DMS53 treated with DMSO at 0.1 percent for 48 hours (cell line): ENCODE data around the gene PCDHGA5.
"Not testable (repeated sequence)": the region's sequence is repeated elsewhere in the genome, so short reads cannot be mapped to it uniquely, and the experiment has no call there.

Experiments used
- DNase-seq: peaks from one replicate; lab custom pipeline; 2025; ENCODE audit not compliant: unreplicated experiment; lab: John Stamatoyannopoulos, UW

The PCDHGA5 gene

GRCh38 chr5:141349917-141350619 lies 13.9 kb upstream of the PCDHGA5 start, which contains the start of gene PCDHGB1:
Gene PCDHGB1 (plus strand): TSS chr5:141350099. CDS start chr5:141350261, 162 bp downstream.
- DNase-seq, result peak; percentile 85

GRCh38 chr5:141351591-141351990 lies 12.4 kb upstream of the PCDHGA5 start:
- no peak for DNase-seq

GRCh38 chr5:141354900-141355469 lies 9.0 kb upstream of the PCDHGA5 start, which contains the start of gene PCDHGA4:
Gene PCDHGA4 (plus strand): TSS chr5:141355021. CDS start chr5:141355108, 87 bp downstream.
- no peak for DNase-seq

GRCh38 chr5:141355641-141356040 lies 8.3 kb upstream of the PCDHGA5 start:
- DNase-seq, result no peak

- no peak for DNase-seq
Measured at GRCh38 chr5:141356133-141356532, 7.8 kb upstream of the PCDHGA5 start.

- no peak for DNase-seq
Measured at GRCh38 chr5:141356950-141357349, 7.0 kb upstream of the PCDHGA5 start.

GRCh38 chr5:141359790-141360426 lies 4.1 kb upstream of the PCDHGA5 start, which contains the start of gene PCDHGB2:
Gene PCDHGB2 (plus strand): TSS chr5:141359994. CDS start chr5:141360136, 142 bp downstream.
- no peak for DNase-seq

GRCh38 chr5:141360685-141361084 lies 3.3 kb upstream of the PCDHGA5 start:
- DNase-seq, result no peak

GRCh38 chr5:141362719-141363118 lies 1.2 kb upstream of the PCDHGA5 start:
- no peak for DNase-seq

GRCh38 chr5:141366016-141366896 lies 2.3 kb downstream of the PCDHGA5 start:
- no peak for DNase-seq

- DNase-seq, result peak; percentile 10
Measured at GRCh38 chr5:141369994-141370848, 6.3 kb downstream of the PCDHGA5 start, which contains the start of gene PCDHGB3. Gene PCDHGB3 (plus strand): TSS chr5:141370242. CDS start chr5:141370395, 153 bp downstream.

- no peak for DNase-seq
Measured at GRCh38 chr5:141371572-141372475, 7.9 kb downstream of the PCDHGA5 start.

- peak; percentile 12 for DNase-seq
Measured at GRCh38 chr5:141373673-141374317, 9.8 kb downstream of the PCDHGA5 start, which contains the start of gene PCDHGA6. Gene PCDHGA6 (plus strand): TSS chr5:141373891. CDS start chr5:141374084, 193 bp downstream.

- no peak for DNase-seq
Measured at GRCh38 chr5:141374627-141375026, 10.7 kb downstream of the PCDHGA5 start.

GRCh38 chr5:141375444-141376155 lies 11.6 kb downstream of the PCDHGA5 start:
- DNase-seq, result not testable (repeated sequence)

GRCh38 chr5:141382469-141383294 lies 18.7 kb downstream of the PCDHGA5 start, which contains the start of gene PCDHGA7:
Gene PCDHGA7 (plus strand): TSS chr5:141382742. CDS start chr5:141382900, 158 bp downstream.
- peak; percentile 24 for DNase-seq

- DNase-seq, result no peak
Measured at GRCh38 chr5:141383345-141383744, 19.4 kb downstream of the PCDHGA5 start.
